Left forelimb (tissue), 1 donor: ENCODE results near the gene TMEM132D.

Experiments used
- DNase-seq: peaks from one replicate; pipeline ENCODE4 v3.0.0-alpha.2; 2018; ENCODE audit warnings: low spot score

Gene TMEM132D

GRCh38 chr12:129101816-129102215 lies 802.0 kb downstream of the TMEM132D start:
- DNase-seq, result no peak

GRCh38 chr12:129101404-129101803 lies 802.4 kb downstream of the TMEM132D start:
- no peak for DNase-seq

- DNase-seq, result no peak
Measured at GRCh38 chr12:129097451-129097850, 806.4 kb downstream of the TMEM132D start.

- no peak for DNase-seq
Measured at GRCh38 chr12:129096968-129097367, 806.9 kb downstream of the TMEM132D start.

- DNase-seq, result no peak
Measured at GRCh38 chr12:129096184-129096583, 807.6 kb downstream of the TMEM132D start.

GRCh38 chr12:129089576-129089975 lies 814.2 kb downstream of the TMEM132D start:
- DNase-seq, result no peak

- no peak for DNase-seq
Measured at GRCh38 chr12:129084875-129085826, 818.7 kb downstream of the TMEM132D start.

GRCh38 chr12:129083121-129083840 lies 820.5 kb downstream of the TMEM132D start:
- no peak for DNase-seq

- no peak for DNase-seq
Measured at GRCh38 chr12:129082441-129082840, 821.4 kb downstream of the TMEM132D start.

- DNase-seq, result no peak
Measured at GRCh38 chr12:129081755-129082250, 822.0 kb downstream of the TMEM132D start.

- DNase-seq, result no peak
Measured at GRCh38 chr12:129080821-129081220, 823.0 kb downstream of the TMEM132D start.

- DNase-seq, result no peak
Measured at GRCh38 chr12:129080391-129080790, 823.4 kb downstream of the TMEM132D start.

- DNase-seq, result no peak
Measured at GRCh38 chr12:129079719-129080118, 824.1 kb downstream of the TMEM132D start.

GRCh38 chr12:129076441-129077320 lies 827.1 kb downstream of the TMEM132D start:
- DNase-seq, result no peak

GRCh38 chr12:129075460-129076208 lies 828.2 kb downstream of the TMEM132D start:
- DNase-seq, result no peak

GRCh38 chr12:129074379-129074778 lies 829.4 kb downstream of the TMEM132D start:
- no peak for DNase-seq

- no peak for DNase-seq
Measured at GRCh38 chr12:129073157-129073915, 830.5 kb downstream of the TMEM132D start.

GRCh38 chr12:129071362-129071761 lies 832.5 kb downstream of the TMEM132D start:
- no peak for DNase-seq

GRCh38 chr12:129069886-129070285 lies 833.9 kb downstream of the TMEM132D start:
- DNase-seq, result no peak

GRCh38 chr12:129068684-129069083 lies 835.1 kb downstream of the TMEM132D start:
- DNase-seq, result no peak
